Endothelial cell of umbilical vein (primary cell): ENCODE measurements around the gene AEBP1. TPM values are rescaled to one million over a fixed set of nuclear protein-coding genes. Genes with fewer than 3 reads are reported as not detected.

ENCODE experiments used
- BruUV-seq: library from RNA; stranded (reverse); fragments of 400-500 nt; replicated peaks from 2 replicates; lab custom pipeline; 2021; lab: Mats Ljungman, UMichigan
- CTCF ChIA-PET: fragments of 300-600, 350-600 bp; sonication (Branson Sonifier 250); formaldehyde crosslinking; loops from one replicate; lab custom pipeline; 2021; ENCODE audit warnings: antibody characterized with exemption, inconsistent platforms; lab: Charles Lee
- POLR2A ChIA-PET: fragments of 300-600, 350-600 bp; sonication (Branson Sonifier 250); formaldehyde crosslinking; loops from one replicate; lab custom pipeline; 2021; ENCODE audit warnings: antibody characterized with exemption, inconsistent platforms; lab: Charles Lee
- DNase-seq: peaks from one replicate; pipeline ENCODE4 v3.0.0-alpha.2; 2011; ENCODE audit warnings: low read depth, low spot score
- FAIRE-seq: peaks from 2 replicates; lab custom pipeline; 2011; peaks lifted over from hg19 to GRCh38; lab: Jason Lieb, UNC
- H2AFZ ChIP-seq: 2 replicates; pipeline ENCODE4 v1.6.0; 2012; ENCODE audit warnings: low read depth, low read length, control low read depth, inconsistent platforms
- H3K27ac ChIP-seq: 2 replicates; pipeline ENCODE4 v1.5.1; 2011; ENCODE audit warnings: low read depth, mild to moderate bottlenecking, control low read depth, low read length, moderate library complexity; ENCODE audit not compliant: insufficient read depth
- H3K27me3 ChIP-seq, 2 experiments: 2 replicates each; pipeline versions ENCODE4 v1.6.0 to v1.6.1; 2011; ENCODE audit warnings: low read length in 2 of 2, mixed read lengths in 1 of 2; ENCODE audit not compliant: control insufficient read depth in 2 of 2, insufficient read depth in 2 of 2
- H3K36me3 ChIP-seq, 2 experiments: 2 replicates in 1 of 2; 3 replicates in 1 of 2; pipeline ENCODE4 v1.5.1; 2011; ENCODE audit warnings: low read length in 2 of 2, mild to moderate bottlenecking in 1 of 2, moderate library complexity in 1 of 2; ENCODE audit not compliant: control insufficient read depth in 2 of 2, insufficient read depth in 2 of 2; ENCODE audit errors: extremely low read depth in 1 of 2
- H3K4me1 ChIP-seq: 3 replicates; pipeline ENCODE4 v1.5.1; 2011; ENCODE audit warnings: mild to moderate bottlenecking, low read length; ENCODE audit not compliant: control insufficient read depth, insufficient read depth; ENCODE audit errors: extremely low read depth
- H3K4me2 ChIP-seq: 2 replicates; pipeline ENCODE4 v1.6.1; 2011; ENCODE audit warnings: low read length, control low read depth, mixed read lengths; ENCODE audit not compliant: insufficient read depth
- H3K4me3 ChIP-seq, 3 experiments: fragments of 200-600 bp in 1 of 3; sonication (generic), shearing (Covaris generic) in 1 of 3; replicated peaks in 1 of 3; 2 replicates each; pipeline ENCODE4 v1.5.1; 2011 to 2016; ENCODE audit warnings: control low read depth in 3 of 3, low read length in 3 of 3, mild to moderate bottlenecking in 2 of 3, inconsistent platforms in 1 of 3, low read depth in 1 of 3, moderate library complexity in 1 of 3; ENCODE audit not compliant: insufficient read depth in 1 of 3
- H3K79me2 ChIP-seq: 2 replicates; pipeline ENCODE4 v1.6.0; 2012; ENCODE audit warnings: low read length, inconsistent platforms; ENCODE audit not compliant: control insufficient read depth, insufficient read depth
- H3K9ac ChIP-seq: replicated peaks from 2 replicates; pipeline ENCODE3; 2011; ENCODE audit warnings: low read length, control low read depth; ENCODE audit not compliant: insufficient read depth; ENCODE audit errors: extremely low read depth
- H3K9me1 ChIP-seq: replicated peaks from 3 replicates; pipeline ENCODE4 v1.6.0; 2011; ENCODE audit warnings: mild to moderate bottlenecking, low read length; ENCODE audit not compliant: control insufficient read depth, insufficient read depth; ENCODE audit errors: extremely low read depth
- H3K9me3 ChIP-seq: replicated peaks from 2 replicates; pipeline ENCODE4 v1.5.1; 2012; ENCODE audit warnings: low read length, inconsistent platforms; ENCODE audit not compliant: control insufficient read depth, insufficient read depth
- H4K20me1 ChIP-seq: replicated peaks from 2 replicates; pipeline ENCODE3; 2011; ENCODE audit warnings: mild to moderate bottlenecking, low read length; ENCODE audit not compliant: control insufficient read depth, insufficient read depth; ENCODE audit errors: extremely low read depth
- EZH2 ChIP-seq: IDR thresholded peaks from 2 replicates; pipeline ENCODE4 v1.6.1; 2012; ENCODE audit warnings: borderline replicate concordance, low read depth, mild to moderate bottlenecking, moderate library complexity, low read length, inconsistent platforms; ENCODE audit not compliant: severe bottlenecking
- FOS ChIP-seq: IDR thresholded peaks from 2 replicates; pipeline ENCODE4 v1.6.1; 2011; ENCODE audit warnings: mild to moderate bottlenecking, low read length, moderate library complexity, borderline replicate concordance; ENCODE audit not compliant: insufficient read depth
- GATA2 ChIP-seq: IDR thresholded peaks from 2 replicates; pipeline ENCODE4 v1.7.0; 2011; ENCODE audit warnings: low read depth, mild to moderate bottlenecking, moderate library complexity, mixed read lengths, low read length; ENCODE audit not compliant: insufficient read length, insufficient read depth
- JUN ChIP-seq: IDR thresholded peaks from 2 replicates; pipeline ENCODE4 v1.6.1; 2011; ENCODE audit warnings: borderline replicate concordance, low read depth; ENCODE audit not compliant: insufficient read length, insufficient read depth
- MAX ChIP-seq: IDR thresholded peaks from 2 replicates; pipeline ENCODE4 v1.6.1; 2011; ENCODE audit not compliant: insufficient read depth, insufficient read length
- MYC ChIP-seq: IDR thresholded peaks from one replicate; pipeline ENCODE4 v1.6.1; 2011; ENCODE audit warnings: mild to moderate bottlenecking, low read depth, low read length
- POLR2A ChIP-seq: IDR thresholded peaks from 2 replicates; pipeline ENCODE4 v1.6.1; 2012; ENCODE audit warnings: low read depth, mild to moderate bottlenecking, control low read depth, low read length
- POLR2AphosphoS5 ChIP-seq: IDR thresholded peaks from 2 replicates; pipeline ENCODE4 v1.6.1; 2012; ENCODE audit warnings: low read depth, mild to moderate bottlenecking, control low read depth, low read length, moderate library complexity; ENCODE audit not compliant: insufficient read depth
- dilution Hi-C: fragments of 300-500 bp; cut with MboI; formaldehyde crosslinking; loops from one replicate; pipeline ENCODE4 v1.15.0; 2019; ENCODE audit warnings: low sequenced_read_pairs; ENCODE audit not compliant: extremely low pct_ligation_motif_present
- intact Hi-C: fragments of 100-400 bp; cut with micrococcal nuclease; formaldehyde crosslinking; loops from one replicate; pipeline ENCODE4 v1.10.0; 2022
- polyA plus RNA-seq, 4 experiments: library from polyadenylated mRNA; depleted of rRNA in 3 of 4; stranded (reverse) in 3 of 4; unstranded in 1 of 4; fragments of >200 nt; gene quantifications; 2 replicates each; pipeline versions ENCODE4 v1.2.1 to v1.2.3, GENCODE V29; 2011 to 2012; ENCODE audit warnings: missing spikeins in 1 of 4
- total RNA-seq: library from RNA; stranded (reverse); gene quantifications from 2 replicates; pipeline ENCODE4 v1.2.3, GENCODE V29; 2021

The AEBP1 gene
- total and polyA plus RNA-seq, 2 donors (not counting 3 experiments of a cell fraction or from before 2014, with no cell fraction given): 20.6 to 48.0 TPM

GRCh38 chr7:44145969-44146911 lies 42.1 kb downstream of the AEBP1 start:
- H3K9me3 ChIP-seq: no peaks in the 10 kb centered on the region
- H3K27me3 ChIP-seq: peaks cover 29% of the 10 kb centered on the region in 2 experiments
- no TSS peak for BruUV-seq
- FAIRE-seq (no peak), DNase-seq (peak; percentile 32)
- ChIA-PET CTCF (interaction anchor here (0.8 to 1.4 kb wide), 3 partner anchors 18 to 27 kb away, joined by 3 to 5 read pairs (median 4); no protein-coding TSS in a partner anchor), POLR2A (interaction anchor here (0.6 kb wide), 1 partner anchor 31 kb away, joined by 3 read pairs; no protein-coding TSS in a partner anchor)
- H3K4me2 ChIP-seq: peak overlapping the region; percentile 5
- peak overlapping the region in 1 of 3 experiments; percentile 17 for H3K4me3 ChIP-seq
- H3K9ac ChIP-seq: no peak overlapping the region
- intact Hi-C loops: no loop called here
- no peaks in the 10 kb centered on the region for H3K79me2 ChIP-seq
- H3K36me3 ChIP-seq: no peaks in the 10 kb centered on the region
- no peaks in the 10 kb centered on the region for H3K4me1 ChIP-seq
- H3K9me1 ChIP-seq: no peaks in the 10 kb centered on the region
- no peaks in the 10 kb centered on the region for H4K20me1 ChIP-seq
- no peak overlapping the region for H3K27ac ChIP-seq
- peak overlapping the region; percentile 15 for H2AFZ ChIP-seq
- dilution Hi-C loops: no loop called here
- TF ChIP-seq MAX (no peak), GATA2 (no peak), JUN (no peak), POLR2AphosphoS5 (no peak), MYC (no peak), EZH2 (peak; percentile 4), POLR2A (no peak), FOS (no peak)
